AG08395 (cell line): ENCODE data around the gene VSTM5.
A peak's percentile ranks its signal among the peaks of the same experiment; 100 is the strongest.
"Not testable (repeated sequence)": the region's sequence is repeated elsewhere in the genome, so short reads cannot be mapped to it uniquely, and the experiment has no call there.

Experiments used
- DNase-seq: peaks from one replicate; pipeline ENCODE4 v3.0.0; 2012; ENCODE audit warnings: mixed read lengths, low spot score

Gene VSTM5

DNA sequence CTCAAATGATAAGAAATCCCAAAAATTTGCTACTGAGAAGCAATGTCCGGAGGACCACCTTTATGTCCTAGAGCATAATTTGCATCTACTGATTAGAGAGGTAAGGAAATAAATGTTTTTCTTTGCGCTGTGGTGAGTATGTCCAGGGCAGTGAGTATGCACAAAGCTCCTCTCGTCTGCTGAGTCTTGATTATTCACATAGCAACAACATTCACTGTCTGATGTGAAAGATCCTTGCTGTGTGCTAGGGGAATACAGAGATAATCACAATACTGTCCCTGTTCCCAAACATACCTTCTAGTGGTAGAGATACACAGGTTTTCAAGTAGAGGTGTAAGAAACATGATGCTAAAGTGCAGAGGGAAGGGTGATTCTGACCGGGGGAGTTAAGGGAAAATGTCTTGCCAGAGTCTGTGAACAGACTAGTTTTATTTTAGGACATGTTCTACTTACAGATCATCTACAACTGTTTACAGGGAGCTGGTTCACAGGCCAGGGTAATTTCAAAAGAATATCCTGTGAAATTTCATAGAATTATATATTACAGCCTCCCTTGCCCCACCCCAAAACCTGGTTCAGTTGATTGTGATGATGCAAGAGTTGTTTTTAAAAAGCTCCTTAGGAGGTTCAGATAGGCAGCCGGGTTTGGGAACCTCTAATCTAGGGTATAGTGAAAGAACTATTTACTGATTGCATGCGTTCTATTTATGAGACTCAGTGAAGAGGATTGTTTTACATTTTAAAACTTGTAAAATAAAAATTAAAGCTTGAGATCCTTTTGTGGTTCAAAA, 53.8 kb downstream of the VSTM5 start:
- DNase-seq: no peak

DNA sequence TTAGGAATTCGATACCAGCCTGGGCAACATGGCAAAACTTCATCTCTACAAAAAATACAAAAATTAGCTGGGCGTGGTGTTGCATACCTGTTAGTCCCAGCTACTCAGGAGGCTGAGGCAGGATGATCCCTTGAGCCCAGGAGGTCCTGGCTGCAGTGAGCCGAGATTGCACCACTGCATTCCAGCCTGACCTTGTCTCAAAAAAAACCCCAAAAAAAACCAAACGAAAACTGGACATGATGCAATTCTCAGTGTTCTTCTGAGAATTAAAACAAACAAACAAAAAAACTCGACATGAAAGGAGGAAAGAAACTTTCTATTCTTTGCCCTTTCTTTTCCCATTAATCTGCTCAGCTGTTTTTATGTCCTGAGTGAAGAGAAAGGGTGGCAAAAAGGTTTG, 58.9 kb downstream of the VSTM5 start:
- no peak for DNase-seq

DNA sequence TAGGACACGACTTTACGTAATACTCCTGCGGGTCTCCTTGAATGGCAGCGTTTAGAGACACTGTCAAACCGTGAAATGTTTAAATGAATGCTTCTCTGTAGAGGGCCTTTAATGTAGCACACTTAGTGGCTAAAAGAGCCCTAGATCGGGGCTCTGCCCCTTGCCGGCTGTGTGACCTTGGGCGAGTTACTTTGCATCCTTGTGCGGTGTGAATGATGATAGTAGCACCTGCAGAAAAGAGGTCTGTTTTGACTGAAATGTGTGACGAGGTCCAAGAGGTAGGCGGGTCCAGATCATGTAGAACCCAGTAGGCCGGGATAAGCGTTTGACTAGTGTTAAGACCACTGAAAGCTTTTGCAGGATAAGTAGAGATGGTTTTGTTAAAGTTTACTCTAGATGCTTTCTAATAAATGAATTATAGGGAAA, 65.5 kb downstream of the VSTM5 start:
- DNase-seq: peak; percentile 4

DNA sequence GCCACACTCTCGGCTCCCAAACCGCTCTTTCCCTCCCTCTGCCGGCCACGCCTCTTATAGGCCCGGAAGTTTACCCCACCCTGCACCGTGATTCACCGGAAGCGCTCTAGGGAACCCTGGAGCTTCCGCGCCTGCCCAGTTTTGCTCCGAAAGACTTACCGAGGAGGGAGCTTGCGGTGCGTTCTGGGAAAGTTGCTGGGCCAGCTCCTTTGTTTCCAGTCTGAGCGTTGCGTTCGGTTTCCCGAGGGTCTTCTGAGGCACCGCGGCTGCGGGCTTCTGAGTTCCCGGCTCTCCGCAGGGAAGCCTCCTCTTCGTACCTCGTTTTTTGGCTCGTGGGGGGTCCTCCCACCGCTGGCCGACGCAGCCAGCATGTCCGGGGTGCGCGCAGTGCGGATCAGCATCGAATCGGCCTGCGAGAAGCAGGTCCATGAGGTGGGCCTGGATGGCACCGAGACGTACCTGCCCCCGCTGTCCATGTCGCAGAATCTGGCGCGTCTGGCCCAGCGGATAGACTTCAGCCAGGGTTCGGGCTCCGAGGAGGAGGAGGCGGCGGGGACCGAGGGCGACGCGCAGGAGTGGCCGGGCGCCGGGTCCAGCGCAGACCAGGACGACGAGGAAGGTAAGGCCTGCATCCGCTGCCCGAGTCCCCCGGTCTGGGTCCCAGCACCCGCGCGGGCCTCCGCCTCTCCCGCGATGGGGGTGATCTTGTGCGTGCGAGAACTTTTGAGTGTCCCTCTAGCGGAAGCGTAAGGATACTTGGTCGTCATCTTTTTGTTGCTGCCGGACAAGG, 66.1 kb downstream of the VSTM5 start, which contains the start of gene MED17:
Gene MED17, plus strand, starts transcription at position 138 of the 790 bp plus-strand sequence. Its CDS starts 232 bp downstream, at position 370.
- peak; percentile 98 for DNase-seq

DNA sequence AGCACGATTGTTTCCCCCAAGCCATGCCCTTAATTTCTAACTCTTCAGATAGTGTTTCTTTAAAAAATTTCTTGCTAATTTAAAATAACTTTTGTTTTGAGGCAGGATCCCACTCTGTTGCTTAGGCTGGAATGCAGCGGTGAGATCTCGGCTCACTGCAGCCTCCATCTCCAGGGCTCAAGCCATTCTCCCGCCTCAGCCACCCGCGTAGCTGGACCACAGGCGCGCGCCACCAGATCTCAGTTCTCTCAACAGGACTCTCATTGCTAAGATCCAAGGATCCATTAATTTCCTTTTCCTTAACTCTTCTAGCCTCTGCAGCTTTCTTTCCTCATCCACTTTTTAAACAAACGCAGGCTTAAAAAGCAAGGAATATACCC, 66.7 kb downstream of the VSTM5 start:
- no peak for DNase-seq

DNA sequence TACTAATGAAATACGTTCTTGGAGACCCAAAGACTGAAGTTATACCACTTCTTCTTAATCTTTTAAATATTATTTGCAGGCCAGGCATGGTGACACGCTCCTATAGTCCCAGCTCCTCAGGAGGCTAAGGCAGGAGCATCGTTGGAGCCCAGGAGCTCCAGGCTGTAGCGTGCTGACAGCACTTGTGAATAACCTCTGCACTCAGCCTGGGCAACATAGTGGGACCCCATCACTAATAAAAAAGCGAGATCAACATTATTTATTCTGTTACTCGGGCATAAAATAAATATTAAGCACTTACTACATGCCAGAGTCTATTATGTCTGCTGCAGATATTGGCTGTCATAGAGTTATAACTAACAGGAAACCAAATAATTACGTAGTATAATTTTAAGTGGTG, 67.1 kb downstream of the VSTM5 start:
- DNase-seq: no peak

DNA sequence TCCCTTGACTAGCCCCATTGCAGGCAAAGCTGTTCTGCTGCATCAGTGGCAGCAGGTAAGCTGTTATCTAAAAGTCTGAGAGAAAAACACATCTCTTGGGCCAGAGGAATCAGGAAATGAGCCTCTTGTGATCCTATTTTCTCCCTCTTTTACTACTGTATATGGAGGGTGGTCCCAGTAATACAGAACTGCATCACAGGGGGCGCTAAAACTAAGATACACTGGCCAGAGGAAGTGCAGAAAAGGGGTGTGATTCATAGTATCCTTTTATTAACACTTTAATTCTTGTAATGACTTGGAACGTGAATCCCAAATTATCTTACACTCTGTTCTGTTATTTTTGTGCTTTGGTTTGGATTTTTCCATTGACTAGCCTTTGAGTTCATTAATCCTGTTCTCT, 75.1 kb downstream of the VSTM5 start:
- DNase-seq: no peak

DNA sequence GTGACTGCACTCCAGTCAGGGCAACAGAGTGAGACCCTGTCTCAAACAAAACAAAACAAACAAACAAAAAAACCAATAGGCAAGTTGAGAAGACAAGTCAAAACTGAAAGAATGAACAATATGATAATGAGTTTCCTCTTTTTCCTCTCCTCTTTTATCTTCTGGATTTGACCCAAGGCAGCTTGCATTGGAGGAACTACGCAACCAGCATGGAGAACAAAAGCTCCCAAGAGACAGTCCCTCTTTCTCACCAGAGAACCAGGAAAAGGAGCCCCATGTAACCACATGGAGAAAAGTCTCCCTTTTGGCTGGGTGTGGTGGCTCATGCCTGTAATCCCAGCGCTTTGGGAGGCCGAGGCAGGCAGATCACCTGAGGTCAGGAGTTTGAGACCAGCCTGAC, 75.9 kb downstream of the VSTM5 start:
- DNase-seq: not testable (repeated sequence)

DNA sequence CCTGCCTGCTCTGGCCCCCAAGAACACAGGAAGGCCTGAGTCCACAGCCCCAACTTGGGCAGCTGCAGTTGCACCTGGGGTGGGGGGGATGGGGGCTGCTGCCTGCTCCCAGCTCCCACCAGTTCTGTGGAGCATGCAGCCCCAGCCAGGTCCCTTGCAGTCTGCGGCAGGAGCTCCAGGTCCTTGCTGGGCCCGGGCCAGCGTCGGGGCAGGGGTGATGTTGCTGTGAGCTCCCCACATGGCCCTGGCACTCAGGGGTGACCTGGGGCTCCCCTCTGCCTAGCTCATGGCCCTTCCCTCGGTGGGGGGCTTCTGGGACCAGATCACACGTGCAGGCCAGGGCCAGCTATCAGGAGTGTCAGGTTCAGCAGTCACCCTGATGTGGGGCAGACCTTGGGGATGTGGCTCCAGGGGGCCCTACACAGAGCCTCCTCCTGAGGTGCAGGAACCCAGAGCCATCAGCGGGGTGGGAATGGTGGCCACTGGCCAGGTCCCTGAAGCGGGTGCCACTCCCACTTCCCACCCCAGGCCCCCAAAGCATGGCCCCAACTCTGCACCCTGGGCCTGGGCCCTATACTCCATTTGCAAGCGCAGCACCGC, 76.7 kb downstream of the VSTM5 start:
- no peak for DNase-seq

DNA sequence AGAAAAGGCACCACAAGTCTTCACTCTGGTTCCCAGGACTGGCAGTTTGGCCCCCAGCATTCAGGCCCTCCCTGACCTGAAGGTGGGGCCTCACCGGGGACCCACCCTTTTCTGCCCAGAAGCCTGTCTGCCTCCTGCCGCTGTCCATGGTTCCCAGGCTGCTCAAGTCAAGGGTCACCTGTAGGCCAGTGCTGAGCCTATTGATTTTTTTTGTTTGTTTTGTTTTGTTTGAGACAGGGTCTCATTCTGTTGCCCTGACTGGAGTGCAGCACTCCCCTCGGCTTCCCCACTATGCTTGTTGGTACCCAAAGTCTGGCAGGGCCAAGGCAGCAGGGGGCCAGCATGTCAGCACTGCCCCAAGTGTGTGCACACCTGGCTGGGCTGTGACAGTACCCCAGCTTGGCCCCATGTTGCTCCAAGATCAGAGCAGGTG, 77.4 kb downstream of the VSTM5 start:
- DNase-seq: no peak

DNA sequence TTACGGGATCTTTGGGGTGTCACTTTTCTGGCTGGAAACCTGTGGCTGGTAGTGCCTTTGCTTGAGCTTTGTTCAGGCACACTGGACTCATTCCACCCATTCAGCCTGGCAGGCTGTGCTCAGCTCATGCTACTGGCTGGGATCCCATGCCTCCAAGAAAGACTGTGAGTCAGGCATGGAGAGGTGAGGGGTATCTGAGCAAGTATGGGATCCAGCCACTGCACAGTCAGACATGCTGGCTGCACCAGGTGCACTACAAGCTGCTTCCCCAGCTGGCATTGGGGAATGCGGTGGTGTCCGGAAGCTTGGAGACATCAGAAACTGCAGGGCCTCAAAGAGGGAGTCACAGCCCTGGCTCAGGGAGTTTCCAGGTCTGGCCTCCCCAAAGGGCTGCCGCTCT, 78.3 kb downstream of the VSTM5 start:
- no peak for DNase-seq

DNA sequence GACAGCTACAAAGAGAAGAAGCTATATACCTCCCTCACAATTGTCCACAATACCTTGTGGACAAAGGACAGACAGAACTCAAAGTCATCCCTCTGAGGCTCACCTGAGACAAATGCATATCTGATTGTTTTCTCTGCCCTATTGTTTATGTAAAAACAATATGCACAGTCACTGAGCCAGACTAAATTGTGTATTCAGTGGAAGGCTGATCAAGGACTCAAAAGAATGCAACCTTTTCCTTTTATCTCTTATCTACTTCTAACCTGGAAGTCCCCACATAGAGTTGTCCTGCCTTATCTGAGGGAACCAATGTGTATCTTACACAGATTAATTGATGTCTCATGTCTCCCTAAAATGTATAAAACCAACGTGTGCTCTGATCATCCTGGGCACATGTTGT, 80.3 kb downstream of the VSTM5 start:
- no peak for DNase-seq
